Upper lobe of left lung (tissue), 4 donors: ENCODE results near the gene NEU4.

Source experiments
- CTCF ChIP-seq, 6 experiments: fragments of 450-650 bp in 4 of 6; fragments of 200-600 bp in 2 of 6; sonication (generic) in 2 of 6; IDR thresholded peaks; one replicate each; pipeline ENCODE4 v1.5.1; 2016 to 2019; ENCODE audit warnings: antibody characterized with exemption in 6 of 6
- POLR2A ChIP-seq, 4 donors: fragments of 450-650 bp; IDR thresholded peaks; one replicate each; pipeline ENCODE4 v1.5.1; 2016 to 2017; ENCODE audit warnings: antibody characterized with exemption in 4 of 4, mild to moderate bottlenecking in 2 of 4

- no peak for TF ChIP-seq CTCF (IDR thresholded peaks at IDR 0.05)
- no peak for TF ChIP-seq POLR2A (IDR thresholded peaks at IDR 0.05)
Observed at GRCh38 chr2:241780939-241781569, 27.9 kb upstream of the NEU4 start.
